BLaER1 (cell line): Measurements from ENCODE around the gene COBL.

ENCODE experiments used
- H3K27ac ChIP-seq: shearing (Covaris generic); formaldehyde crosslinking; 2 replicates; pipeline ENCODE4 v1.8.1; 2022
- H3K27me3 ChIP-seq: shearing (Covaris generic); formaldehyde crosslinking; 2 replicates; pipeline ENCODE4 v1.8.1; 2022
- H3K36me3 ChIP-seq: shearing (Covaris generic); formaldehyde crosslinking; 2 replicates; pipeline ENCODE4 v1.8.1; 2022
- H3K4me1 ChIP-seq: shearing (Covaris generic); formaldehyde crosslinking; 2 replicates; pipeline ENCODE4 v1.8.1; 2022
- H3K4me2 ChIP-seq: shearing (Covaris generic); formaldehyde crosslinking; 2 replicates; pipeline ENCODE4 v1.8.1; 2022
- H3K4me3 ChIP-seq: shearing (Covaris generic); formaldehyde crosslinking; 2 replicates; pipeline ENCODE4 v1.8.1; 2022
- H3K9ac ChIP-seq: shearing (Covaris generic); formaldehyde crosslinking; 2 replicates; pipeline ENCODE4 v1.8.1; 2022
- H3K9me3 ChIP-seq: shearing (Covaris generic); formaldehyde crosslinking; 2 replicates; pipeline ENCODE4 v1.8.1; 2022
- H4K20me1 ChIP-seq: shearing (Covaris generic); formaldehyde crosslinking; 2 replicates; pipeline ENCODE4 v1.8.1; 2022
- Cebpa-rat ChIP-seq: shearing (Covaris generic); IDR thresholded peaks from 2 replicates; pipeline ENCODE4 v1.8.1; 2022

The COBL gene

DNA sequence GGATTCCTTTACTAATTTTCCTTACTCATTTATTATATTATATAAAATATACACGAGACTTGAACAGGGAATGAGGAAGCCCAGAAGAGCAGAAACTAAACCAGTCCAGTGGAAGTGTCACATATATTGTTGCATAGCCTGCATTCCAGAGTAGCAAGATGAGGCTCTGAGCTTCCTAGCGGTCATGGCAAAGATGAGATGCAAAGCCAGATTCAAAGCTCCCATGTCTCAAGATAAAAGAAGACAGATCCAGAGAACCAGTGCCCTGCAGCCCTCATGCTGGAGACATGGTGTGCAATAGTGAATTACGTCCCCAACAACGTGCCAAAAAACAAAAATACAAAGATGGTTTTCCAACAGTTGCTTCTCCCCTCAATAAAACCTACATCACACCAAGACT lies 59.7 kb downstream of the COBL start:
- Histone ChIP-seq H3K36me3 (no peaks in the 10 kb centered on the region), H4K20me1 (no peaks in the 10 kb centered on the region), H3K9ac (no peak overlapping the region), H3K4me2 (no peak overlapping the region), H3K27ac (no peak overlapping the region), H3K4me1 (no peaks in the 10 kb centered on the region), H3K9me3 (no peaks in the 10 kb centered on the region), H3K4me3 (no peak overlapping the region), H3K27me3 (no peaks in the 10 kb centered on the region)
- TF ChIP-seq Cebpa-rat, result no peak

DNA sequence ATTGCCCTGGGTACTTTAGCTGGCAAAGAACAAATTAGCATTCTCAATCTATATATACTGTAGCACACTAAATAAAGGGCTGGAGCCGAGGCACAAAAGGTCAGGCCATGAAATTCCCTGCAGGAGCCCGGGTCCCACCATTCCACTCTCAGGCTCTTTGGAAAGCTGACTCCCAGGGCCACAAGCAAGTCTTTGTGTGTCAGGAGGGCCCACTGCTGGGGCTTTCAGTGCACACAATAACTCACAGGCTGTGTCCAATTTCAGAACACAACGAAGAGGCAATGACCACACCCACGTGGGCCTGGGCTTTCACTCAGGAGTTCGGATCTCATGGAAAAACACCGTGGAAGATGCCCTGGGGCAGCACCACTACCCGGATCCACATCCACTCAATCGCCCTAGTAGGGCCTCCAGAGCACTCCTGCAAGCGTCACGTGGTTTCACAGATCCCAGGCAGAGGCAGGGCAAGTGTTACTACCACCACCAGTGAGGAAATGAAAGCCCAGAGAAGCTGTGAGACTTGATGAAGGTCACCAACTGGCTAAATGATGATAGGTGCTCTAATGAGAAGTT lies 60.3 kb downstream of the COBL start:
- no peak overlapping the region for H3K9ac ChIP-seq
- no peak overlapping the region for H3K27ac ChIP-seq
- H3K4me2 ChIP-seq, result no peak overlapping the region
- H3K4me3 ChIP-seq, result no peak overlapping the region
- H4K20me1 ChIP-seq, result no peaks in the 10 kb centered on the region
- H3K27me3 ChIP-seq, result no peaks in the 10 kb centered on the region
- no peaks in the 10 kb centered on the region for H3K36me3 ChIP-seq
- no peaks in the 10 kb centered on the region for H3K4me1 ChIP-seq
- H3K9me3 ChIP-seq, result no peaks in the 10 kb centered on the region
- TF ChIP-seq Cebpa-rat, result no peak

DNA sequence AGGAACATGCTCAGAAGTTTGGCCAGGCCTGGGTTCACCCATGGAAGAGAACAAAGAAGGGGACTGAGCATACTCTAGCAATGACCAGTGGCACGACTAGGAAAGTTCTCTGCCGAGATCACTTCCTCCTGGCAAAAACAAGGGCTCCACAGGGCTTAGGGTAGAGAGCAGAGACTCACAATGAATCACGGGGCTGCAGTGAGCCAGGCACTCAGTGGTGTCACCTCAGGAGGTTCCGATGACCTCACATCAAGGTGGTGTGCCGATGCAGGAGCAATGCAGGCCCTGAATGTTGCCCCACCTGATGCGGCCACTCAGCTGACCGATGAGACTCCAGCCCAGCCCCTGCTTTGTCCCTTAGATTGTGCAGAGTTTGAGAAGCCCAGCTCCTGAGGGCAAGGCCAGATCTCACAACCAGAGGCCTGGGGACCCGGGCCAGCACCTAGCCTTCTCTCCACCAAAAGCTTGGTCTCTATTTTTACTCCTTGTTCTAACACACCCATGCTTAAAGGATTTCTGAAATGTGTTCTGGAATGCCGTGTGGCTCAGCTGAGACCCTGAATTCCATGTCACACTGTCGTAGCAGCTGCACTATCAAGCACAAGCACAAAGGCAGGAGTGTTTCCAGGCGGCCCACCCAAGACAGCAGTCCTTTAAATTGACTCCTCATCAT lies 60.9 kb downstream of the COBL start:
- H3K4me3 ChIP-seq, result no peak overlapping the region
- no peaks in the 10 kb centered on the region for H4K20me1 ChIP-seq
- no peaks in the 10 kb centered on the region for H3K9me3 ChIP-seq
- no peak overlapping the region for H3K9ac ChIP-seq
- no peak overlapping the region for H3K27ac ChIP-seq
- H3K36me3 ChIP-seq, result no peaks in the 10 kb centered on the region
- H3K27me3 ChIP-seq, result no peaks in the 10 kb centered on the region
- H3K4me1 ChIP-seq, result no peaks in the 10 kb centered on the region
- TF ChIP-seq Cebpa-rat, result no peak
- H3K4me2 ChIP-seq, result no peak overlapping the region

DNA sequence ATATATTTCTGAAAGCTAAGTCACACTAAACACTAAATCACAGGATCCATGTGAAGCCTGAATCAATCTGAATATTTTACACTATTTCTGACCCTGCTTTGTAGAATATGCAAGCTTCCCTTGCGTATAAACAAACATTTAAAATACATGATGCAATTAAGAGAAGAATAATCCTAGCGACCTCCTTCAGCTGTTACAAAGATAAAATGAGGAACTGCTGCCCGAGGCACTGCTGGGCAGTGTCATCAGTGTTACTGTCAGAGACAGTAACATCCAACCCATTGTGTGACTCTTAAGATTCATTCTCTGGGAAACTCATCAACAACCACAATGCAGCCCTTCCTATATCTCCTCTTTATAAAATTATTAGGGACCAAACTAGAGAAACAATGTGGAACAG lies 61.6 kb downstream of the COBL start:
- Histone ChIP-seq H3K27ac (no peak overlapping the region), H3K9ac (no peak overlapping the region), H3K4me2 (no peak overlapping the region)

DNA sequence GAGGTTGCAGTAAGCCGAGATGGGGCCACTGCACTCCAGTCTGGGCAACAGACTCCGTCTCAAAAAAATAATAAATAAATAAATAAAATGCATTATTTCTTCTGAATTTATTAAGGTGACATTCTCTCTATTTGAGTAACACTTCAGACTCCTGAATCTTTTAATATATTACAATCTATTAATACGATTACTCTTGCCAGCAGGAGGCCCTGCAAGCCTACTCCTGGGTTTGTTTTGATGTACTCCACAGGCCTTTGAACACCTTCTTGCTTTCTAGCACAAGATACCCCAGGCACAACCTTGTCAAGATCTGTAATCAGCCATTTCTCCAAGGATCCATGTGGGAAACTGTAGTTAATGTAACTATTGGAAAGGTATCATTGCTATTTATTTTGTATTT lies 63.5 kb downstream of the COBL start:
- Histone ChIP-seq H3K4me1 (no peaks in the 10 kb centered on the region), H3K27ac (no peak overlapping the region), H4K20me1 (no peaks in the 10 kb centered on the region), H3K27me3 (no peaks in the 10 kb centered on the region), H3K9ac (no peak overlapping the region), H3K4me3 (no peak overlapping the region), H3K36me3 (no peaks in the 10 kb centered on the region), H3K9me3 (no peaks in the 10 kb centered on the region), H3K4me2 (no peak overlapping the region)
- no peak for TF ChIP-seq Cebpa-rat

More for the DNA sequence above, 61.6 kb downstream of the COBL start:
- Histone ChIP-seq H4K20me1 (no peaks in the 10 kb centered on the region), H3K4me3 (no peak overlapping the region), H3K27me3 (no peaks in the 10 kb centered on the region), H3K9me3 (no peaks in the 10 kb centered on the region), H3K4me1 (no peaks in the 10 kb centered on the region), H3K36me3 (no peaks in the 10 kb centered on the region)
- TF ChIP-seq Cebpa-rat, result no peak

DNA sequence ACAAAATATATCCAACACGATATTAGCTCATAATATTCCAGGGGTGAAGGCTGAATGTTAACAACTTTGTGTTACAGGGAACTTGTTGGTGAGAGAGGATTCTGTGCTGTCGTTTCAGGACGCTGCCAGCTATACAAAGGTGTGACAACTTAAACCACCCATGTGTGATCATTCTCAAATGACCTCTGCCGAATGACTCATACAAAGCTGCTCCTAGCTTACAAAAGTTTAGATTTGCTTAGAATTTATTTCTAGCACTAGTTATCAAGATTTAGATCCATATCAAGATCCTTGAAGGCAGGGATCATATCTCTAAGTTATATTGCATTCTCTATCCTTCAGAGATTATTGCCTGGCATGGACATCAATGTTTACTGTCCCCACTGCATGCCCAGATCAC lies 65.3 kb downstream of the COBL start:
- no peak for TF ChIP-seq Cebpa-rat
- H3K27ac ChIP-seq, result no peak overlapping the region
- no peak overlapping the region for H3K4me2 ChIP-seq
- no peaks in the 10 kb centered on the region for H3K36me3 ChIP-seq
- H3K9me3 ChIP-seq, result no peaks in the 10 kb centered on the region
- no peaks in the 10 kb centered on the region for H4K20me1 ChIP-seq
- H3K4me3 ChIP-seq, result no peak overlapping the region
- H3K27me3 ChIP-seq, result no peaks in the 10 kb centered on the region
- H3K4me1 ChIP-seq, result no peaks in the 10 kb centered on the region
- H3K9ac ChIP-seq, result no peak overlapping the region

DNA sequence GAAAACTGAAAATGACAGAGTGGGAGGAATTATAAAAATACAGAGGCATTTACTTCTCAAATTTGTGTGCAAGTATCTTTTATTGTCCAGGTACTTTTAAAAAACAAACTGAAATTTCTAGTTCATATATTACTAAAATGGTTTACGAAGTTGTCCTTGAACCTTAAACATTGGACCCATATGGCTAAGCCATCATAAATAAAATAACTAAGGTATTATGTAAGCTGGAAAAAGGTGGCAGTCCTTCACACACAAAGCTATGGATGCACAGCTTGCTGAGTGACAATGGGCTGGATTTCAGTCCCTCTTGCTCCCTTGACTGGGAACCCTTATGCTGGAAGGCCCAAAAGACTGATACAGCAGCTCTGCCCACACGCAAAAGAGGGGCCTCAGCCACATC lies 66.1 kb downstream of the COBL start:
- no peaks in the 10 kb centered on the region for H3K36me3 ChIP-seq
- H3K4me3 ChIP-seq, result no peak overlapping the region
- H3K9ac ChIP-seq, result no peak overlapping the region
- no peaks in the 10 kb centered on the region for H3K27me3 ChIP-seq
- TF ChIP-seq Cebpa-rat, result no peak
- no peaks in the 10 kb centered on the region for H3K4me1 ChIP-seq
- no peak overlapping the region for H3K4me2 ChIP-seq
- no peaks in the 10 kb centered on the region for H4K20me1 ChIP-seq
- no peak overlapping the region for H3K27ac ChIP-seq
- H3K9me3 ChIP-seq, result no peaks in the 10 kb centered on the region

DNA sequence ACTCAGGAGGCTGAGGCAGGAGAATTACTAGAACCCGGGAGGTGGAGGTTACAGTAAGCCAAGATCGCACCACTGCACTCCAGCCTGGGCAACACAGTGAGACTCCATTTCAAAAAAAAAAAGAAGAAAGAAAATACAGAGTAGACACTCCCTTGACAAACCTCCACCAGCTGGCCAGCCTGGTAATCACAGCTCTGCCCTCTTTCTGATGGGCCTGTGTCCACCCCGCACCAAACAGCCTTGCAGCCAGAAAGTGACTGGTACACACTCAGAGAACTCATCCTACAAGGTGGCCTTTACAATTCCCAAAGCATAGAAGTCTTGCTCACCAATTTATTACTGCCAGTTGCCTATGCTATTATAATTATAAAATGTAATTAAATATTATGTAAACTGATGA lies 66.6 kb downstream of the COBL start:
- Histone ChIP-seq H3K9me3 (no peaks in the 10 kb centered on the region), H3K4me3 (no peak overlapping the region), H3K4me2 (no peak overlapping the region), H3K27ac (no peak overlapping the region), H3K36me3 (no peaks in the 10 kb centered on the region), H3K4me1 (no peaks in the 10 kb centered on the region), H3K27me3 (no peaks in the 10 kb centered on the region), H3K9ac (no peak overlapping the region), H4K20me1 (no peaks in the 10 kb centered on the region)
- TF ChIP-seq Cebpa-rat, result no peak

DNA sequence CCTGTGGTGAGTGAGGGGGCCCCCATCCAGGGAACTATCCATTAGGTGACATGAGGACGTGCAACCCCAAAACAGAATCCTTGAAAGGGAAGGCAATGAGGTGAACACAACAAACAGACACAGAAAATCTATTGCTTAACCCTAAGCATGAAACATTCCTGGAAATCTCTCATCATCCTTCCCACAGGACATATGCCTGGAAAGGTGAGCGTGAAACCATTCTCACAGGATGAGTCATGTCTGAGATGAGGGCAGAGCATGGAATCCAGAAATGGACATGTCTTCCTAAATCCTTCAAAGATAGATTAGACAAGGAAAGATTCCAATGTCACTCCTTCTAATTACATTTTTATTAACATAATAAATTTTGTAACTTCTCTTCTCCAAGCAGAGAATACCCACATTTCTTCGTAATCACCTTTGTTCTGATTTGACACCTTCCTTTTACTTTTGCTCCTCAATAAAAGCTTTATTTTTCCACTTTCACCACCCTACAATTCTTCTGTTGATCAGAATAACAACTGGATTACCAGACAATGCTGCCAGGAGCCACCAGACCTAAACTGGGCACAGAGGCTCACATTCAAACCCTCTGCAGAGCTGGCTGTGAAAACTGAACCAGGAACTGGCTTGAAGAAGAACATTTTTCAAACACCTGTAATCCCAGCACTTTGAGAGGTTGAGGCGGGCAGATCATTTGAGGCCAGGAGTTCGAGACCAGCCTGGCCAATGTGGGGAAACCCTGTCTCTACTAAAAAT lies 67.2 kb downstream of the COBL start:
- Histone ChIP-seq H4K20me1 (no peaks in the 10 kb centered on the region), H3K4me3 (no peak overlapping the region), H3K9me3 (no peaks in the 10 kb centered on the region), H3K27me3 (no peaks in the 10 kb centered on the region), H3K4me2 (no peak overlapping the region), H3K27ac (no peak overlapping the region), H3K4me1 (no peaks in the 10 kb centered on the region), H3K36me3 (no peaks in the 10 kb centered on the region), H3K9ac (no peak overlapping the region)
- no peak for TF ChIP-seq Cebpa-rat
